ENCODE data around the gene BTG2. TPM values are rescaled to one million over a fixed set of nuclear protein-coding genes. Genes with fewer than 3 reads are reported as not detected.
"Not testable (repeated sequence)": the region's sequence is repeated elsewhere in the genome, so short reads cannot be mapped to it uniquely, and the experiment has no call there.

The BTG2 gene
- polyA plus RNA-seq (2011; rRNA removed) (16.0 and 16.4 TPM in 2 replicates), polyA plus RNA-seq (2017; fragmentation: RNase III; extraction: RNeasy Plus Mini Kit Qiagen cat#74134 plus additional on column Dnase treatment) (7.2 to 9.2 TPM (median 8.0 TPM) in 3 replicates), polyA minus RNA-seq (2011; rRNA and poly(A)+ RNA removed) (14.9 and 16.4 TPM in 2 replicates)
- 3.9 and 5.7 TPM in 2 replicates for polyA plus RNA-seq (2012; cell fraction: cytosol; rRNA removed)
- 5.7 and 5.8 TPM in 2 replicates for polyA plus RNA-seq (2012; cell fraction: nucleus; rRNA removed)

DNA sequence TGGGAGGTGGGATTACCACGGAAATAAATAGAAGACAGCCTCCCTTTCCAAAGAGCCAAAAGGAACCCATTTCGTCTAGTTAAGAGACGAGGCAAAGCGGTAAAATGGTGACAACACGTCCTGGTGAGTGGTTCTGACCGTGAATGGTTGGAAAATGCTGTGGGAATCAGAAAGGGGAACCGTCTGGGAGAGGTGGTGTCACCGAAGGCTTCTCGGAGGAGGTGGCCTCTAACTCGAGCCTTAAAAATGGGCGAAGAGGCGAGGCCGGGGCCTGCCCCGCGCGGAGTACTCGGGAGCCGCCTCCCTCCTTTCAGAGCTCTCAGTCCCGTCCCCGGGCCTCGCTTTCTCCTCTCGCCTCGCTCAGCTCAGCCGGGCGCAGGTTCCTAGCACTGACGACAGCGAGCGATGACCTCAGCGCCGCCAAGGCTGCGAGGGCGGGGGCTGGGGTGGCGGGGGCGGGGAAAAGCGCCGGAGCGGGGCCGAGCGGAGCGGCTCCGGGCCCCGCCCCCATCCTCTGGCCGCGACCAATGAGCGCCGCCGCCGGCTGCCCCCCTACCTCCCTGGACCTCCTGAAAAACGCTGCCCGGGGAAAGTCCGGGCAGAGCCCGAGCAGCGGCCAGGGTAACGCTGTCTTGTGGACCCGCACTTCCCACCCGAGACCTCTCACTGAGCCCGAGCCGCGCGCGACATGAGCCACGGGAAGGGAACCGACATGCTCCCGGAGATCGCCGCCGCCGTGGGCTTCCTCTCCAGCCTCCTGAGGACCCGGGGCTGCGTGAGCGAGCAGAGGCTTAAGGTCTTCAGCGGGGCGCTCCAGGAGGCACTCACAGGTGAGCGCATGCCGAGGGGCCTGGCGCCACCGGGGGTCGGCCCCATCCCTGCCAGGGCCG is at the start of gene BTG2:
Gene BTG2 (plus strand): TSS at position 601 of the 890 bp plus-strand sequence. CDS start 88 bp downstream, at position 689.
- peak; percentile 84 to 95 for DNase-seq (ENCODE audit: low read depth in 1 of 2, low spot score in 1 of 2)

GRCh38 chr1:203256636-203257035 is 48.7 kb upstream of the BTG2 start:
- CTCF ChIA-PET = interaction anchor here (1.2 to 3.7 kb wide), 3 partner anchors 12 to 40 kb away, joined by 4 to 41 read pairs (median 7); no protein-coding TSS in a partner anchor
- FAIRE-seq; H3K9me3 ChIP-seq; H3K4me1 ChIP-seq; POLR2A ChIA-PET; ATAC-seq; DNase-seq (ENCODE audit: low read depth in 1 of 2, low spot score in 1 of 2): not testable (repeated sequence)
- H3K4me3 ChIP-seq = peak overlapping the region; percentile 9; the same call in 2 of the 3 replicates
- H3K4me2 ChIP-seq = peak overlapping the region; percentile 71
- H3K27ac ChIP-seq = 0 out of 6 replicates have a peak overlapping the region, but pooled peaks of 1 of the 2 experiments have one; percentile 10
- WGBS (ENCODE audit: missing lambda C conversion rate) = 9% methylated on average over 8 of the region's 9 CpGs

More for the DNA sequence above, at the start of gene BTG2:
- Histone ChIP-seq H3K9me3 (no peaks in the 10 kb centered on the region), H3K4me2 (peak within 1 kb of the TSS; percentile 97), H3K27ac (peak within 1 kb of the TSS; percentile 91 to 97), H3K4me1 (peaks cover 24% of the 10 kb centered on the region), H3K4me3 (peak within 1 kb of the TSS; percentile 93)
- 4% methylated on average over 49 of the region's 79 CpGs for WGBS (ENCODE audit: missing lambda C conversion rate)
- ATAC-seq (peak; percentile 87 to 94), FAIRE-seq (no peak)
- ChIA-PET POLR2A (interaction anchor here (0.6 to 2.5 kb wide), 16 partner anchors 8 to 1170 kb away, joined by 3 to 34 read pairs (median 4); no protein-coding TSS in a partner anchor), CTCF (interaction anchor here (1.1 to 5.8 kb wide), 9 partner anchors 11 to 266 kb away, joined by 3 to 75 read pairs (median 6); no protein-coding TSS in a partner anchor)
- peak; percentile 99 for TF ChIP-seq POLR2A (IDR thresholded peaks at IDR 0.05; ENCODE audit: low read length)
- TF ChIP-seq HOXB13 (CRISPR knock-in tag; IDR thresholded peaks at IDR 0.05; ENCODE audit: low read depth) = no peak
- TF ChIP-seq JUN (IDR thresholded peaks at IDR 0.05) = peak; percentile 78 to 86
- TF ChIP-seq PHF8 (IDR thresholded peaks at IDR 0.05; ENCODE audit: borderline replicate concordance, low read depth) = peak; percentile 81
- TF ChIP-seq, protein P1, sequence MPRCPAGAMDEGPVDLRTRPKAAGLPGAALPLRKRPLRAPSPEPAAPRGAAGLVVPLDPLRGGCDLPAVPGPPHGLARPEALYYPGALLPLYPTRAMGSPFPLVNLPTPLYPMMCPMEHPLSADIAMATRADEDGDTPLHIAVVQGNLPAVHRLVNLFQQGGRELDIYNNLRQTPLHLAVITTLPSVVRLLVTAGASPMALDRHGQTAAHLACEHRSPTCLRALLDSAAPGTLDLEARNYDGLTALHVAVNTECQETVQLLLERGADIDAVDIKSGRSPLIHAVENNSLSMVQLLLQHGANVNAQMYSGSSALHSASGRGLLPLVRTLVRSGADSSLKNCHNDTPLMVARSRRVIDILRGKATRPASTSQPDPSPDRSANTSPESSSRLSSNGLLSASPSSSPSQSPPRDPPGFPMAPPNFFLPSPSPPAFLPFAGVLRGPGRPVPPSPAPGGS (IDR thresholded peaks at IDR 0.05) = peak; percentile 95; the same call in 2 of the 3 replicates
- TF ChIP-seq, protein P2, sequence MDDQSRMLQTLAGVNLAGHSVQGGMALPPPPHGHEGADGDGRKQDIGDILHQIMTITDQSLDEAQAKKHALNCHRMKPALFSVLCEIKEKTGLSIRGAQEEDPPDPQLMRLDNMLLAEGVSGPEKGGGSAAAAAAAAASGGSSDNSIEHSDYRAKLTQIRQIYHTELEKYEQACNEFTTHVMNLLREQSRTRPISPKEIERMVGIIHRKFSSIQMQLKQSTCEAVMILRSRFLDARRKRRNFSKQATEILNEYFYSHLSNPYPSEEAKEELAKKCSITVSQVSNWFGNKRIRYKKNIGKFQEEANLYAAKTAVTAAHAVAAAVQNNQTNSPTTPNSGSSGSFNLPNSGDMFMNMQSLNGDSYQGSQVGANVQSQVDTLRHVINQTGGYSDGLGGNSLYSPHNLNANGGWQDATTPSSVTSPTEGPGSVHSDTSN (IDR thresholded peaks at IDR 0.05) = peak; percentile 49; the same call in 1 of the 2 replicates
- TF ChIP-seq ZFP36 (IDR thresholded peaks at IDR 0.05; ENCODE audit: borderline replicate concordance, partially characterized antibody) = peak; percentile 98
- no peak for TF ChIP-seq RCOR1 (IDR thresholded peaks at IDR 0.05; ENCODE audit: low read depth, low read length)
- TF ChIP-seq MAX (IDR thresholded peaks at IDR 0.05) = peak; percentile 39
- TF ChIP-seq CEBPB (IDR thresholded peaks at IDR 0.05) = no peak
- TF ChIP-seq MYC (IDR thresholded peaks at IDR 0.05; ENCODE audit: borderline replicate concordance, low read length) = 0 out of 2 replicates have a peak, but pooled peaks have one; percentile 17
- TF ChIP-seq KDM1A (IDR thresholded peaks at IDR 0.05; ENCODE audit: low read depth) = 0 out of 2 replicates have a peak, but pooled peaks have one; percentile 14

DNA sequence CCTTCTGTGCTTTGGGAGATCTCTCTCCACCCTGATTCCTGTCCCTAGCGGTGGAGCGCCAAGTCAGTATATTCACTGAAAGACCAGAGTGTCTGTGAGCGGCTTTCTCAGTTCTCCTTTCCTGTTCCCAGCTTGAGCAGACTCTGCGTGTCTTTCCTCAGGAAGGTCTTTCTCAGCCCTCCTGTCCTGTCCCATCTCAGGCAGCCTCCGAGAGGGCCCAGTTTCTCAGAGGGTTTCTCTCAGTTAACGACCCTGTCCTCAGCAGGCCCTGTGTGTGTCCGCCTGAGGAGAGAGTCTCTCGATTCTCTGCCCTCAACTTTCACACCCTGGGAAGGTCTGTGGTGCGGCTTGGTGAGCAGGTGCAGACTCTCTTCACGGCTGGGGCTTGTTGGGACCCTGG is 41.8 kb upstream of the BTG2 start:
- DNase-seq (ENCODE audit: low read depth in 1 of 2, low spot score in 1 of 2) (no peak), ATAC-seq (no peak), FAIRE-seq (no peak)
- H3K9me3 ChIP-seq = no peaks in the 10 kb centered on the region
- H3K27ac ChIP-seq = no peak overlapping the region
- H3K4me2 ChIP-seq = no peak overlapping the region
- no peak overlapping the region for H3K4me3 ChIP-seq
- POLR2A ChIA-PET = no interaction called here
- CTCF ChIA-PET = interaction anchor here (0.7 to 21.3 kb wide), 8 partner anchors 9 to 224 kb away, joined by 3 to 510 read pairs (median 4); partner anchors contain the start of gene FMOD
- H3K4me1 ChIP-seq = peaks cover 4% of the 10 kb centered on the region; the same call in 1 of the 3 replicates
- 58% methylated on average over 10 of the region's 10 CpGs for WGBS (ENCODE audit: missing lambda C conversion rate)
- TF ChIP-seq NPAS2 (CRISPR knock-in tag; IDR thresholded peaks at IDR 0.05; ENCODE audit: borderline replicate concordance) (no peak), TP53 (CRISPR knock-in tag; IDR thresholded peaks at IDR 0.05) (no peak), HMGXB4 (CRISPR knock-in tag; IDR thresholded peaks at IDR 0.05; ENCODE audit: borderline replicate concordance) (no peak), FOXS1 (CRISPR knock-in tag; IDR thresholded peaks at IDR 0.05) (no peak), BHLHE40 (IDR thresholded peaks at IDR 0.05; ENCODE audit: low read depth, low read length) (no peak), NFE2L2 (conservative IDR thresholded peaks at IDR 0.05; ENCODE audit: low read length) (no peak), EHF (CRISPR knock-in tag; IDR thresholded peaks at IDR 0.05) (no peak), REST (IDR thresholded peaks at IDR 0.05) (no peak), HDAC2 (IDR thresholded peaks at IDR 0.05) (no peak)
- TF ChIP-seq, protein P3, sequence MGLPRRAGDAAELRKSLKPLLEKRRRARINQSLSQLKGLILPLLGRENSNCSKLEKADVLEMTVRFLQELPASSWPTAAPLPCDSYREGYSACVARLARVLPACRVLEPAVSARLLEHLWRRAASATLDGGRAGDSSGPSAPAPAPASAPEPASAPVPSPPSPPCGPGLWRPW (IDR thresholded peaks at IDR 0.05) = no peak

Data from A549 (cell line).